ENCODE measurements around the gene MICAL2. TPM values are rescaled to one million over a fixed set of nuclear protein-coding genes. Genes with fewer than 3 reads are reported as not detected.

Gene MICAL2
- total and polyA plus RNA-seq, 2 of the 8 experiments (the other 6 are each of a cell fraction or from before 2014, with no cell fraction given) = 1.3 to 4.1 TPM

DNA sequence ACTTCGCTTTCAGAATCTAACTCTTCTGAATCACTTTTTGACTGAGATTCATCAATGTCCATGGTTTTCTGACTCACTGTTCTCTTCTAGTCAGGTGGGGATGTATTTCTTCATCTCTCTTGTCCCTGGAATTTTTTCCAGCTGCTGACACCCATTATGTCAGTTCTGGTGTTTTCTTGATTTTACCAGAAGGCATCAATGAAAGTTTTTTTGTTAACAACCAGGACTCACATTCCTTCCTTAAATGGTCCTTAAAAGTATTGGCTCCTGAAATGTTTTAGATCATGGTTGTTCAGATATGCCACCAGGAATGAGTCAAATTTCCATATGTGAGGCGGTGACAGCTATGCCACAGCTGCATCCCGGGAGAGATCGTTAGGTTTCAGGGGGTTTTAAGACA, 12.9 kb downstream of the MICAL2 start:
- no peak overlapping the region for H3K18ac ChIP-seq (ENCODE audit: extremely low read depth, low read length)
- H3K36me3 ChIP-seq (ENCODE audit: control insufficient read depth in 2 of 4, insufficient read depth in 4 of 4, low read length in 3 of 4) = no peaks in the 10 kb centered on the region
- no peak overlapping the region for H3K4me2 ChIP-seq (ENCODE audit: insufficient read depth in 1 of 2, low read depth in 2 of 2, low read length in 2 of 2)
- H2AFZ ChIP-seq (ENCODE audit: low read length) = no peak overlapping the region
- peaks cover 0 to 3% (median 0%) of the 10 kb centered on the region in 4 experiments; a peak in 1 of 7 replicates for H3K27me3 ChIP-seq (replicated peaks in 1 of 4; ENCODE audit: control insufficient read depth in 3 of 4, extremely low read depth in 1 of 4, insufficient read depth in 3 of 4, low read length in 3 of 4)
- H2BK120ac ChIP-seq (replicated peaks; ENCODE audit: low read depth, low read length) = no peak overlapping the region
- TF ChIP-seq SIRT6 (IDR thresholded peaks at IDR 0.05; ENCODE audit: low read length) (no peak), BACH1 (IDR thresholded peaks at IDR 0.05; ENCODE audit: low read length) (no peak), PHF8 (conservative IDR thresholded peaks at IDR 0.05; ENCODE audit: low read depth, low read length) (no peak), TAF1 (IDR thresholded peaks at IDR 0.05; ENCODE audit: low read depth, low read length) (no peak), TBP (IDR thresholded peaks at IDR 0.05; ENCODE audit: low read depth, low read length) (no peak), CREB1 (IDR thresholded peaks at IDR 0.05) (no peak), JUN (IDR thresholded peaks at IDR 0.05; ENCODE audit: low read depth, low read length) (no peak), RAD21 (IDR thresholded peaks at IDR 0.05 in 1 of 2, conservative IDR thresholded peaks at IDR 0.05 in 1 of 2; ENCODE audit: low read depth in 2 of 2, low read length in 2 of 2) (no peak)
- FAIRE-seq (no peak), DNase-seq (ENCODE audit: low read depth in 1 of 2, low spot score in 2 of 2) (no peak)
- H3K9me3 ChIP-seq (ENCODE audit: insufficient read depth in 2 of 2, low read depth in 1 of 2, low read length in 1 of 2) = no peaks in the 10 kb centered on the region
- H2AK5ac ChIP-seq (ENCODE audit: low read depth, low read length) = no peak overlapping the region
- H4K91ac ChIP-seq (replicated peaks; ENCODE audit: insufficient read length, low read length) = no peak overlapping the region
- no peaks in the 10 kb centered on the region for H3K23me2 ChIP-seq (ENCODE audit: low read depth, low read length)
- no peak overlapping the region for H2BK15ac ChIP-seq (ENCODE audit: low read length)
- H3K79me2 ChIP-seq (ENCODE audit: control insufficient read depth in 1 of 2, insufficient read depth in 2 of 2, low read length in 2 of 2) = no peaks in the 10 kb centered on the region
- CTCF ChIA-PET (ENCODE audit: partially characterized antibody) = interaction anchor here (0.7 to 11.9 kb wide), 19 partner anchors 11 to 158 kb away, joined by 3 to 137 read pairs (median 4); partner anchors contain the start of gene MICAL2
- no peak overlapping the region for H2BK20ac ChIP-seq (ENCODE audit: low read length)
- H2BK5ac ChIP-seq (ENCODE audit: low read depth, low read length) = no peak overlapping the region
- H4K5ac ChIP-seq (ENCODE audit: insufficient read length, low read depth, low read length) = no peak overlapping the region
- 74% methylated on average over 4 of the region's 4 CpGs; no CpG with 5 or more reads in 1 of the 2 experiments for WGBS, 2 experiments (ENCODE audit: extremely low coverage in 1 of 2, insufficient coverage in 1 of 2, insufficient read length in 1 of 2, insufficient replicate concordance in 2 of 2, low coverage in 1 of 2, low lambda C conversion rate in 2 of 2, missing lambda C conversion rate in 1 of 2)
- no peak overlapping the region for H3K27ac ChIP-seq (ENCODE audit: low read depth, low read length)
- H3K23ac ChIP-seq (ENCODE audit: insufficient read length) = no peak overlapping the region
- H3K4me3 ChIP-seq (ENCODE audit: extremely low read depth in 1 of 4, insufficient read depth in 2 of 4, low read depth in 3 of 4, low read length in 4 of 4) = no peak overlapping the region
- H3K4me1 ChIP-seq (replicated peaks in 1 of 4; ENCODE audit: control insufficient read depth in 3 of 4, insufficient read depth in 4 of 4, low read length in 3 of 4) = no peaks in the 10 kb centered on the region
- H3K4ac ChIP-seq (replicated peaks; ENCODE audit: insufficient read length, low read depth, low read length) = no peak overlapping the region
- no peak overlapping the region for H3K9ac ChIP-seq (replicated peaks in 1 of 4; ENCODE audit: extremely low read depth in 1 of 4, low read depth in 3 of 4, low read length in 3 of 4)
- no peaks in the 10 kb centered on the region for H4K20me1 ChIP-seq (replicated peaks in 1 of 2; ENCODE audit: control insufficient read depth in 1 of 2, insufficient read depth in 2 of 2, low read length in 2 of 2)
- H3K79me1 ChIP-seq (ENCODE audit: low read depth, low read length) = no peaks in the 10 kb centered on the region
- H2BK12ac ChIP-seq (ENCODE audit: low read depth, low read length) = no peak overlapping the region
- POLR2A ChIA-PET (ENCODE audit: partially characterized antibody) = no interaction called here
- H4K8ac ChIP-seq (ENCODE audit: extremely low read depth, insufficient read depth, low read length) = no peak overlapping the region
- H3K14ac ChIP-seq (ENCODE audit: insufficient read length) = no peak overlapping the region
- no peak overlapping the region for H3K56ac ChIP-seq (replicated peaks; ENCODE audit: insufficient read length, low read depth, low read length)

Data from H1 (cell line).